Measurements from ENCODE around the gene INSIG2.

Gene INSIG2

GRCh38 chr2:118134650-118135049 lies 46.4 kb downstream of the INSIG2 start:
- no peak for DNase-seq

DNA sequence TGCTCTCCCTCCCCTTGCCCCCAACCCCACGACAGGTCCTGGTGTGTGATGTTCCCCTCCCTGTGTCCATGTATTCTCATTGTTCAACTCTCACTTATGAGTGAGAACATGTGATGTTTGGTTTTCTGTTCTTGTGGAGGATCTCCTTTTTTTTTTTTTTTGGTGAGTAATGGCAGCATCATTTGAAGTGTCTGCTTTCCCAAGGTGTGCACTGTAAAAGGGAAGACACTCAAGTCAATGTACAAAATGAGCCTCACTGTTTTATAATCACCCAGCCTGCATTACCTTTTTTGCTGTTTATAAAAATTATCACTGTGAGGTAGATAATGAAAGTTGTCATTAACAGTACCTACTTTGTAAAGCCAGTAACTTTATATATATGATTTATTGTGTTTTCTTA lies 56.9 kb downstream of the INSIG2 start:
- no peak for DNase-seq

DNA sequence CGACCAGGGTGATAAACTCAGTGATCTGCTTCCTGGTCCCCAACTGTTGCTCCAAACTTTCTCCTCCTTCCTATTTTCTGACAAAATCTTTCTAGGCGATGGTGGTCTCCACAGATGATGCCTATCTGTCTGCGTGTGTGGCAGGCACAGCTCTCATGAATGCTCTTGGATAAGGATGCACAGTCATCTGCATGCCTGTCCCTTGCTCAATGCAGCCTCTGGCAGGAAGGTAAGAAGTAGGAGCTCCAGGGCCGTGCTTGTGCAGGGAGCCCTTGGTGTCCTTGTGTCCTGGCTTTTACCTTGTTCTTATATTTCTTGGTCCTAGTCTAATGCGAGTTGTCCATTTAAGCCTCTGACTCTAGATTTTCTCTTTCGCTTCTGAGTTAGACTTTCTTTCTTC lies 57.5 kb downstream of the INSIG2 start:
- DNase-seq: no peak

DNA sequence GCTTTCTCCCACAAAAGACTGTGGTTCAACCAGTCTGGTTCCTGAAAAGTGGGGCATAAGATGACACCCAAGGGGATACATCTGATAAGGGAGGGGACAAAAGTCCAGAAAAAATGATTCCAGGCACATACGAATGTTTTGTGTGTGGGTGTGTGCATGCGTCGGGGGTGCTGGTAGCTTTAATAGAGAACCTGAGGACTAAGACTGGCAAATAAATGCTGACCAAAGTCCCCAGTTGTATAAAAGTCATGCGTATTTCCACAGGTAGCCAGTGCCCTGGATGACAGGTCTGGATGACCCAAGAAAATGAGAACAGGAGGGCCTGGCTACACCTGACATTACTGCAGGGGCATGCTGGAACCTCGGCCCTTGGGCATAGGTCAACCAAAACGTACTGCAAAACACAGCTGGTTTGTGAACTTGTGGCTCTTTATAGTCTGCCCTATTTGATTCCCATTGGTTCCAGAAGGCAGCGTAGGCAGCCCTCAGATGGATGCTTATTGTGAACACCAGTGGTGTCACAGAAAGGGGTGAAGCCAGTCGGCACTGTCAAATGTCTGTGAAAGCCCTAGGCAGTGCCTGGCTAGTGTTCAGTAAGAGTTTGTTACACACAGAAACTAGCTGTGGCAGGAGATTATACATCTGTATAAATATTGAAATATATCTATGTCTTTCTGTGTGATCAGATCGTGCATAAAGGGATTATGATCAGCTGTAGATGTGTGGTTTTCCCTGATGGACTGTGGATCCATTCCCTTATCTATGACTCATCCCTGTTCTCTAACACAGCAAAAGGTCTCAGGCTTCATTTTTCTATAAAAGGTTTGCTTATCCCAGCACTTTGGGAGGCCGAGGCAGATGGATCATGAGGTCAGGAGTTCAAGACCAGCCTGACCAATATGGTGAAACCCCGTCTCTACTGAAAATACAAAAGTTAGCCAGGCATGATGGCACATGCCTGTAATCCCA lies 58.3 kb downstream of the INSIG2 start:
- no peak for DNase-seq

- no peak for DNase-seq
Observed at GRCh38 chr2:118148133-118148532, 59.9 kb downstream of the INSIG2 start.

DNA sequence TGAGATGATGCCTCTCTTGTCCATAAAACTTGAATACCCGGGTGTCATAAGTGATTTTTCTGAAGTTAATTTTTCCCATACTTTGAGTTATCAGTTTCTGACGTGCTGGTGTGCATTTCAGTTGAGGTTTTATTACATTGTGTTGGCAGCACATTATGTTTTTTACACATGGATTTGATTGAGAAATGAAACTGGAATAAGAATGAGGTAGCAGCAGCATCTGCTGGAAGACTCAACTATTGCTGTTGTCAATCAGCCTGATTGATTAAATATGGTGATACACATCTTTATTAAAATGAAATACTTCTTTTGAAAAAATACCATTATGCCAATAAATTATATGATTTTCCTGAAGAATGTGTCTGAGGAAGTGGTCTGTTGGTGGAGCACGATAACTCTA lies 60.5 kb downstream of the INSIG2 start:
- DNase-seq: no peak

DNA sequence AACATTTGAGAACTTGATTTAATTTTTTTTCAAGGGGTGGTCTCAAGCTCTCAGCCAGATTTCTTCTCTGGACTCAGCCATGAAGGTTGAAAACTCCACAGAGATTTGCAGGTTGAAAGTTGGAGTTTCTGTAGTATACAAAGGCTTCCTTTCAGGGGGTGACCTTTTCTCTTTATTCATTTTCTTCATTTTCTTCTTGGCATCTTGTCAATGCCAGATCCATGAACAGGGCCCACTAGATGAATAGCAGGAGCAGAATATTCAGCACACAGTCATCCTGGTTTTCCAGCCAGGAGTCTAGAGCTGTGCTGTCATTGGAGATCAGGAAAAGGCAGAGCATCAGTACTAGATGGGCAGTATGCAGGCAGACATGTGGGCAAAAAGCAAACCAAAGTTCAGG lies 62.0 kb downstream of the INSIG2 start:
- DNase-seq: no peak

DNA sequence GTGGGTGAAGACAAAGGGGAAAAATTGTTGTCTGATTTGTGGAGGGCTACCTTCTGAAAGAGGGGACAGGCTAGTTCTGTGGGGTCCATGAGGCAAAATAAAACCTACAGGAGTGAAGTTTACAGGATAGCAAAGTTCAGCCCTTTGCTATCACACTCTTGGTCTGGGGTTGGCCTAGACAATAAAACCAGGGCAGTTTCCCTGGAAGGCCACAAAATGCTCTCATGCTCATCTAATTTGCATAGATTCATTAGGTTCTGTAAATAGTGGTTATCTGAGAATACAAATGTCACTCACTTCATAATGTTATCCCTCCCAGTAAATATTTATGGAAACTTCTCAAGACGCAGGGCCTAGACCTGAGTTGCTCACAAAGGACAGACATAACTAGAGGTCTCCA lies 63.6 kb downstream of the INSIG2 start:
- no peak for DNase-seq

DNA sequence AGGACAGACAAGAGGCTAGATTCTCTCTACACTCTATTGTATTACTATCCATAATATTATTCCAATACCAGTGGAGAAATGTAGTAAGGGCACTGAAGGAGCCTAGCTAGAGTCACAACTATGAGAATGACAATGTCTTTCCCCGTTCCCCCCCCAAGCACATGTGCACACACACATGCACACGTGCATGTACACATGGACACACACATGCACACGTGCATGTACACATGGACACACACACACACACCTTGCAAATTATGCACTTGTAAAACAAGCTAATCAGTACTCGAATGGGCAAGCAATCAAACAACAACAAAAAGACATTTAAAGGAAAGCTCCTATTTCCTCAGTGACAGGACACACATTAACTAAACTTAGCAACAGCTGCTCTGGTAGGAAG lies 65.2 kb downstream of the INSIG2 start:
- no peak for DNase-seq

- no peak for DNase-seq
Observed at GRCh38 chr2:118154176-118154575, 65.9 kb downstream of the INSIG2 start.
